Neutrophil (primary cell): ENCODE data around the gene SIX5.

Source experiments
- H3K27ac ChIP-seq: fragments of 200-600 bp; sonication (generic); 2 replicates; pipeline ENCODE4 v1.5.1; 2016; ENCODE audit warnings: mild to moderate bottlenecking, moderate library complexity
- H3K27me3 ChIP-seq: fragments of 200-600 bp; sonication (generic); 2 replicates; pipeline ENCODE4 v1.6.0; 2016; ENCODE audit warnings: mild to moderate bottlenecking
- H3K36me3 ChIP-seq: fragments of 200-600 bp; sonication (generic); 2 replicates; pipeline ENCODE4 v1.5.1; 2017
- H3K4me1 ChIP-seq, 2 experiments: fragments of 200-600 bp in 1 of 2; sonication (generic) in 1 of 2; 1 replicate in 1 of 2; 2 replicates in 1 of 2; pipeline versions ENCODE4 v1.5.1 to v1.6.1; 2013 to 2016; ENCODE audit warnings: low read depth in 1 of 2, low read length in 1 of 2, mild to moderate bottlenecking in 1 of 2, moderate library complexity in 1 of 2; ENCODE audit not compliant: control insufficient read depth in 1 of 2, insufficient read depth in 1 of 2
- H3K4me3 ChIP-seq, 2 experiments: fragments of 200-600 bp in 1 of 2; sonication (generic) in 1 of 2; 1 replicate in 1 of 2; 2 replicates in 1 of 2; pipeline ENCODE4 v1.5.1; 2013 to 2016; ENCODE audit warnings: low read depth in 1 of 2, low read length in 1 of 2, mild to moderate bottlenecking in 1 of 2, moderate library complexity in 1 of 2
- H3K9me3 ChIP-seq: fragments of 200-600 bp; sonication (generic); 2 replicates; pipeline ENCODE4 v1.5.1; 2016
- CTCF ChIP-seq: fragments of 200-600 bp; sonication (generic); IDR thresholded peaks from 2 replicates; pipeline ENCODE4 v1.5.1; 2016; ENCODE audit warnings: antibody characterized with exemption

SIX5 gene

GRCh38 chr19:45745606-45746005 is 23.4 kb downstream of the SIX5 start:
- no peak overlapping the region for H3K27ac ChIP-seq
- H3K27me3 ChIP-seq, result peaks cover 83% of the 10 kb centered on the region
- TF ChIP-seq CTCF, result no peak
- H3K9me3 ChIP-seq, result no peaks in the 10 kb centered on the region
- H3K4me3 ChIP-seq, result no peak overlapping the region
- H3K4me1 ChIP-seq, result no peaks in the 10 kb centered on the region
- no peaks in the 10 kb centered on the region for H3K36me3 ChIP-seq

- no peak for TF ChIP-seq CTCF
- H3K9me3 ChIP-seq, result no peaks in the 10 kb centered on the region
- H3K4me1 ChIP-seq, result peaks cover 9 to 12% of the 10 kb centered on the region in 2 experiments
- no peak overlapping the region for H3K27ac ChIP-seq
- peaks cover 81% of the 10 kb centered on the region for H3K27me3 ChIP-seq
- H3K36me3 ChIP-seq, result no peaks in the 10 kb centered on the region
- no peak overlapping the region for H3K4me3 ChIP-seq
Observed at GRCh38 chr19:45742969-45743368, 26.1 kb downstream of the SIX5 start.

- H3K27ac ChIP-seq, result peak overlapping the region; percentile 35
- no peak for TF ChIP-seq CTCF
Observed at GRCh38 chr19:45739498-45740439, 29.3 kb downstream of the SIX5 start.

GRCh38 chr19:45733160-45733810 is 35.8 kb downstream of the SIX5 start, which contains the start of gene MEIOSIN:
TSS of gene MEIOSIN (plus strand) at chr19:45733439. CDS start at chr19:45735377, 1,938 bp downstream.
- Histone ChIP-seq H3K27me3 (peaks cover 29% of the 10 kb centered on the region), H3K9me3 (no peaks in the 10 kb centered on the region), H3K36me3 (no peaks in the 10 kb centered on the region), H3K27ac (no peak within 1 kb of the TSS), H3K4me1 (peaks cover 16 to 18% of the 10 kb centered on the region in 2 experiments), H3K4me3 (no peak within 1 kb of the TSS)
- no peak for TF ChIP-seq CTCF

More at GRCh38 chr19:45739498-45740439, 29.3 kb downstream of the SIX5 start:
- no peak overlapping the region for H3K4me3 ChIP-seq
- no peaks in the 10 kb centered on the region for H3K36me3 ChIP-seq
- peaks cover 9 to 12% of the 10 kb centered on the region in 2 experiments for H3K4me1 ChIP-seq
- no peaks in the 10 kb centered on the region for H3K9me3 ChIP-seq
- peaks cover 75% of the 10 kb centered on the region for H3K27me3 ChIP-seq

- Histone ChIP-seq H3K27me3 (peaks cover 7% of the 10 kb centered on the region), H3K9me3 (no peaks in the 10 kb centered on the region), H3K36me3 (peaks cover 6% of the 10 kb centered on the region), H3K4me1 (peaks cover 16 to 18% of the 10 kb centered on the region in 2 experiments), H3K27ac (peak within 1 kb of the TSS; percentile 68), H3K4me3 (peak within 1 kb of the TSS; percentile 67 to 88)
- peak; percentile 20 for TF ChIP-seq CTCF
Observed at GRCh38 chr19:45730368-45731288, 38.4 kb downstream of the SIX5 start, which contains the start of gene FBXO46. TSS of gene FBXO46 (minus strand) at chr19:45730896. CDS start at chr19:45713495, 17,401 bp downstream.
